D341Med (cell line): ENCODE data around the gene AGFG2.

Experiments used
- DNase-seq: peaks from one replicate; pipeline ENCODE4 v3.0.0; 2012; ENCODE audit warnings: low spot score

Gene AGFG2

DNA sequence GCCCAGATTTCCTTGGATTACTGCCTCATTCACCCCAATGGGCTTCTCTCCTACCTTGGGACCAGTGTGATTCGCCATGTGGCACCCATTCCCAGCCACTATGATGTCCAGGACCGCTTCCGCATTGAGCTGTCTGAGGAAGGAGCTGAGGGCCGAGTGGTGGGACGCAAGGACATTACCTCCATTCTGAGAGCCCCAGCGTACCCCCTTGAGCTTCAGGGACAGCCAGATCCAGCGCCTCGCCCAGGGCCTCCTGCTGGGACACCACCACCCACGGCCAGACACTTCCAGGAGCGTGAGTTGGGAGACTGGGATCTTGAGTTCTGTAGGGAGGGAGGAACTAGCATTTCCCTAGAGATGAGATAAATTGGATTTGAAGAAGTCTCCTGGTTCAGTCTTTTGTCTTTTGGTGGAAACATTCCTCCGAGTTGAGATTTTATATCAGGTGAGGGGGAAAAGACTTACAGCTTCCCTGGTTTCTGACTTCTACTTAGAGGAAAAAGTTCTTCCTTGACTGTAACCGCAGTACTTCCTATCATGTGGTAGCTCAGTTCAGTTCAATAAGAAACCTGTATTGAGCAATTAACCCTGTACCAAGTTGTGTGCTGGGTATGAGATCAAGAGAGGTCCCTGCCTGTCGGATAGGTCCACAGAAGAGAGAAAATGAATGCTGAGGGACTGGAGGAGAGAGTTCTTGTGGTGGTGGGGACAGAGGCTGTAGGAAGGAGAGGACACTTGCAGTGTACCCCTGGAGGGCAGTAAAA is 74.6 kb downstream of the AGFG2 start:
- no peak for DNase-seq

DNA sequence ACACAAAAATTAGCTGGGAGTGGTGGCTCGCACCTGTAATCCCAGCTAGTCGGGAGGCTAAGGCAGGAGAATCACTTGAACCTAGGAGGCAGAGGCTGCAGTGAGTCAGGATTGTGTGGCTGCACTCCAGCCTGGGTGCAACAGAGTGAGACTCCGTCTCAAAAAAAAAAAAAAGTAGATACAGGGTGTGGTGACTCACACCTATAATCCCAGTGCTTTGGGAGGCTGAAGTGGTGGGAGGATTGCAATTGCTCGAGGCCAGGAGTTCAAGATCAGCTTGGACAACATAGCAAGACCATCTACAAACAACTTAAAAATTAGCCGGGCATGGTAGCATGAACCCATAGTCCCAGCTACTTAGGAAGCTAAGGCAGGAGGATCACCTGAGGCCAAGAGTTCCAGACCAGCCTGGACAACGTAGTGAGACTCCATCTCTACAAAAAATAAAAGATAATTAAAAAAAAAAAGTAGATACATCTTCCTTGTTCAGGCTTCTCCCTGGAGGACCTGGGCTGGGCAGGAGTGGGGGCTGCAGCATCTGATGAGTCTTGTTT is 75.4 kb downstream of the AGFG2 start:
- no peak for DNase-seq
